Measurements from ENCODE around the gene S100A6. TPM values are rescaled to one million over a fixed set of nuclear protein-coding genes. Genes with fewer than 3 reads are reported as not detected.
"Not testable (repeated sequence)": the region's sequence is repeated elsewhere in the genome, so short reads cannot be mapped to it uniquely, and the experiment has no call there.

S100A6 gene
- total RNA-seq, 5 donors from 2014 or later (not counting 1 experiment from before 2014, with no cell fraction given) = 200 to 467 (median 400) TPM

- POLR2A ChIA-PET; H3K4me1 Mint-ChIP-seq; H3K27me3 Mint-ChIP-seq; H3K4me3 ChIP-seq (ENCODE audit: control insufficient read depth in 1 of 2, extremely low read depth in 1 of 2, low read length in 1 of 2); H3K9me3 ChIP-seq; H3K36me3 ChIP-seq (ENCODE audit: control insufficient read depth in 2 of 2, extremely low read depth in 1 of 2, insufficient read depth in 1 of 2, low read length in 1 of 2); H3K9me3 Mint-ChIP-seq; H3K27ac ChIP-seq (ENCODE audit: low read length); H3K27me3 ChIP-seq (replicated peaks in 1 of 2; ENCODE audit: control insufficient read depth in 2 of 2, extremely low read depth in 1 of 2, insufficient read depth in 2 of 2, low read length in 1 of 2); DNase-seq; CTCF ChIA-PET; H3K36me3 Mint-ChIP-seq; ATAC-seq (replicated peaks in 1 of 4); H3K4me1 ChIP-seq (ENCODE audit: control insufficient read depth in 1 of 2, extremely low read depth in 1 of 2, insufficient read depth in 2 of 2, low read length in 2 of 2): not testable (repeated sequence)
- WGBS (ENCODE audit: insufficient coverage) = 69% methylated on average over 10 of the region's 14 CpGs
- H3K27ac Mint-ChIP-seq = peak overlapping the region in 1 of 2 donors; percentile 62
- H3K4me3 Mint-ChIP-seq = peak overlapping the region in 2 of 3 donors; percentile 27 to 43
Measured at GRCh38 chr1:153522353-153523048, 13.3 kb downstream of the S100A6 start.

GRCh38 chr1:153521808-153522207, 14.0 kb downstream of the S100A6 start:
- H3K27me3 ChIP-seq (replicated peaks in 1 of 2; ENCODE audit: control insufficient read depth in 2 of 2, extremely low read depth in 1 of 2, insufficient read depth in 2 of 2, low read length in 1 of 2); H3K4me3 ChIP-seq (ENCODE audit: control insufficient read depth in 1 of 2, extremely low read depth in 1 of 2, low read length in 1 of 2); ATAC-seq (replicated peaks in 1 of 4); H3K27me3 Mint-ChIP-seq; H3K27ac ChIP-seq (ENCODE audit: low read length); H3K9me3 ChIP-seq; H3K9me3 Mint-ChIP-seq; H3K36me3 ChIP-seq (ENCODE audit: control insufficient read depth in 2 of 2, extremely low read depth in 1 of 2, insufficient read depth in 1 of 2, low read length in 1 of 2); H3K27ac Mint-ChIP-seq; H3K4me1 Mint-ChIP-seq; H3K36me3 Mint-ChIP-seq; POLR2A ChIA-PET; DNase-seq; H3K4me3 Mint-ChIP-seq; H3K4me1 ChIP-seq (ENCODE audit: control insufficient read depth in 1 of 2, extremely low read depth in 1 of 2, insufficient read depth in 2 of 2, low read length in 2 of 2): not testable (repeated sequence)
- WGBS (ENCODE audit: insufficient coverage) = 98% methylated on average over 34 of the region's 37 CpGs
- CTCF ChIA-PET = interaction anchor here (0.6 to 1.8 kb wide), 2 partner anchors 46 to 50 kb away, joined by 3 read pairs; no protein-coding TSS in a partner anchor

- CTCF ChIA-PET = interaction anchor here (0.6 to 1.8 kb wide), 3 partner anchors 11 to 51 kb away, joined by 3 to 4 read pairs (median 3); no protein-coding TSS in a partner anchor
- 55% methylated on average over 1 of the region's 4 CpGs for WGBS (ENCODE audit: insufficient coverage)
- H3K4me1 Mint-ChIP-seq = peaks cover 4 to 7% (median 5%) of the 10 kb centered on the region in 3 donors
- no peak overlapping the region for H3K4me3 Mint-ChIP-seq
- no peak for ATAC-seq (replicated peaks in 1 of 4)
- H3K36me3 Mint-ChIP-seq = no peaks in the 10 kb centered on the region
- POLR2A ChIA-PET = no interaction called here
- no peak for DNase-seq
- no peak overlapping the region for H3K27ac ChIP-seq (ENCODE audit: low read length)
- H3K36me3 ChIP-seq (ENCODE audit: control insufficient read depth in 2 of 2, extremely low read depth in 1 of 2, insufficient read depth in 1 of 2, low read length in 1 of 2) = no peaks in the 10 kb centered on the region
- H3K4me3 ChIP-seq (ENCODE audit: control insufficient read depth in 1 of 2, extremely low read depth in 1 of 2, low read length in 1 of 2) = no peak overlapping the region
- no peaks in the 10 kb centered on the region for H3K9me3 ChIP-seq
- H3K27ac Mint-ChIP-seq = no peak overlapping the region
- H3K27me3 ChIP-seq (replicated peaks in 1 of 2; ENCODE audit: control insufficient read depth in 2 of 2, extremely low read depth in 1 of 2, insufficient read depth in 2 of 2, low read length in 1 of 2) = no peaks in the 10 kb centered on the region
- no peaks in the 10 kb centered on the region for H3K27me3 Mint-ChIP-seq
- H3K4me1 ChIP-seq (ENCODE audit: control insufficient read depth in 1 of 2, extremely low read depth in 1 of 2, insufficient read depth in 2 of 2, low read length in 2 of 2) = no peaks in the 10 kb centered on the region
- H3K9me3 Mint-ChIP-seq = no peaks in the 10 kb centered on the region
Measured at GRCh38 chr1:153520818-153521476, 14.8 kb downstream of the S100A6 start.

- H3K4me3 Mint-ChIP-seq; H3K9me3 ChIP-seq; H3K4me1 ChIP-seq (ENCODE audit: control insufficient read depth in 1 of 2, extremely low read depth in 1 of 2, insufficient read depth in 2 of 2, low read length in 2 of 2); H3K27me3 Mint-ChIP-seq; H3K36me3 Mint-ChIP-seq; POLR2A ChIA-PET; H3K4me1 Mint-ChIP-seq; H3K27ac ChIP-seq (ENCODE audit: low read length); H3K27me3 ChIP-seq (replicated peaks in 1 of 2; ENCODE audit: control insufficient read depth in 2 of 2, extremely low read depth in 1 of 2, insufficient read depth in 2 of 2, low read length in 1 of 2); H3K4me3 ChIP-seq (ENCODE audit: control insufficient read depth in 1 of 2, extremely low read depth in 1 of 2, low read length in 1 of 2); DNase-seq; ATAC-seq (replicated peaks in 1 of 4); H3K36me3 ChIP-seq (ENCODE audit: control insufficient read depth in 2 of 2, extremely low read depth in 1 of 2, insufficient read depth in 1 of 2, low read length in 1 of 2); H3K27ac Mint-ChIP-seq; H3K9me3 Mint-ChIP-seq: not testable (repeated sequence)
- CTCF ChIA-PET = interaction anchor here in 1 of 2 donors (0.9 to 1.8 kb wide), 2 partner anchors 10 to 48 kb away, joined by 3 to 4 read pairs; no protein-coding TSS in a partner anchor
- 90% methylated on average over 3 of the region's 5 CpGs for WGBS (ENCODE audit: insufficient coverage)
Measured at GRCh38 chr1:153520137-153520691, 15.6 kb downstream of the S100A6 start.

GRCh38 chr1:153519242-153519641, 16.5 kb downstream of the S100A6 start:
- H3K4me1 ChIP-seq (ENCODE audit: control insufficient read depth in 1 of 2, extremely low read depth in 1 of 2, insufficient read depth in 2 of 2, low read length in 2 of 2) = peaks cover 0 to 8% of the 10 kb centered on the region in 2 experiments
- Mint-ChIP-seq H3K4me3 (no peak overlapping the region), H3K4me1 (peaks cover 4 to 8% (median 6%) of the 10 kb centered on the region in 3 donors), H3K36me3 (no peaks in the 10 kb centered on the region), H3K27me3 (no peaks in the 10 kb centered on the region), H3K9me3 (no peaks in the 10 kb centered on the region), H3K27ac (no peak overlapping the region)
- no peaks in the 10 kb centered on the region for H3K36me3 ChIP-seq (ENCODE audit: control insufficient read depth in 2 of 2, extremely low read depth in 1 of 2, insufficient read depth in 1 of 2, low read length in 1 of 2)
- no peak for ATAC-seq (replicated peaks in 1 of 4)
- 89% methylated on average over 1 of the region's 3 CpGs for WGBS (ENCODE audit: insufficient coverage)
- H3K27me3 ChIP-seq (replicated peaks in 1 of 2; ENCODE audit: control insufficient read depth in 2 of 2, extremely low read depth in 1 of 2, insufficient read depth in 2 of 2, low read length in 1 of 2) = no peaks in the 10 kb centered on the region
- H3K4me3 ChIP-seq (ENCODE audit: control insufficient read depth in 1 of 2, extremely low read depth in 1 of 2, low read length in 1 of 2) = no peak overlapping the region
- DNase-seq = no peak
- H3K27ac ChIP-seq (ENCODE audit: low read length) = no peak overlapping the region
- CTCF ChIA-PET = no interaction called here
- no peaks in the 10 kb centered on the region for H3K9me3 ChIP-seq
- POLR2A ChIA-PET = no interaction called here

- DNase-seq = no peak
- ChIA-PET CTCF (interaction anchor here in 1 of 2 donors (0.7 kb wide), 1 partner anchor 54 kb away, joined by 3 read pairs; no protein-coding TSS in a partner anchor), POLR2A (no interaction called here)
- no peak overlapping the region for H3K4me3 ChIP-seq (ENCODE audit: control insufficient read depth in 1 of 2, extremely low read depth in 1 of 2, low read length in 1 of 2)
- 75% methylated on average over 7 of the region's 8 CpGs for WGBS (ENCODE audit: insufficient coverage)
- Mint-ChIP-seq H3K27ac (no peak overlapping the region), H3K27me3 (no peaks in the 10 kb centered on the region), H3K36me3 (no peaks in the 10 kb centered on the region), H3K9me3 (no peaks in the 10 kb centered on the region), H3K4me1 (peaks cover 4 to 13% (median 11%) of the 10 kb centered on the region in 3 donors), H3K4me3 (no peak overlapping the region)
- no peaks in the 10 kb centered on the region for H3K27me3 ChIP-seq (replicated peaks in 1 of 2; ENCODE audit: control insufficient read depth in 2 of 2, extremely low read depth in 1 of 2, insufficient read depth in 2 of 2, low read length in 1 of 2)
- no peaks in the 10 kb centered on the region for H3K36me3 ChIP-seq (ENCODE audit: control insufficient read depth in 2 of 2, extremely low read depth in 1 of 2, insufficient read depth in 1 of 2, low read length in 1 of 2)
- ATAC-seq (replicated peaks in 1 of 4) = peak in 1 of 4 experiments; percentile 16
- peaks cover 0 to 11% of the 10 kb centered on the region in 2 experiments for H3K4me1 ChIP-seq (ENCODE audit: control insufficient read depth in 1 of 2, extremely low read depth in 1 of 2, insufficient read depth in 2 of 2, low read length in 2 of 2)
- no peak overlapping the region for H3K27ac ChIP-seq (ENCODE audit: low read length)
- H3K9me3 ChIP-seq = no peaks in the 10 kb centered on the region
Measured at GRCh38 chr1:153515504-153516394, 20.0 kb downstream of the S100A6 start.
